Nephron progenitor cell (in vitro differentiated cells): Measurements from ENCODE around the gene ZNF550.

Source experiments
- DNase-seq: peaks from one replicate; pipeline ENCODE4 v3.0.0; 2021
- H3K27ac Mint-ChIP-seq: 2 replicates; pipeline ENCODE4 v1.8.0; 2021; ENCODE audit warnings: mild to moderate bottlenecking, moderate library complexity, mixed read lengths
- H3K27me3 Mint-ChIP-seq: 2 replicates; pipeline ENCODE4 v1.8.0; 2021; ENCODE audit warnings: mild to moderate bottlenecking, low read depth, mixed read lengths; ENCODE audit not compliant: poor library complexity
- H3K36me3 Mint-ChIP-seq: 2 replicates; pipeline ENCODE4 v1.8.0; 2021; ENCODE audit warnings: low read depth, mixed read lengths
- H3K4me1 Mint-ChIP-seq: 2 replicates; pipeline ENCODE4 v1.8.0; 2021; ENCODE audit warnings: mixed read lengths
- H3K4me3 Mint-ChIP-seq: 2 replicates; pipeline ENCODE4 v1.8.0; 2021; ENCODE audit warnings: mild to moderate bottlenecking, moderate library complexity, mixed read lengths
- H3K9me3 Mint-ChIP-seq: 2 replicates; pipeline ENCODE4 v1.8.0; 2021; ENCODE audit warnings: mild to moderate bottlenecking, moderate library complexity, mixed read lengths
- CTCF ChIP-seq: fragments of 200-600 bp; sonication (generic); IDR thresholded peaks from 2 replicates; pipeline ENCODE4 v1.5.0; 2021; ENCODE audit warnings: antibody characterized with exemption

ZNF550 gene

GRCh38 chr19:57570707-57571106 is 11.0 kb upstream of the ZNF550 start:
- TF ChIP-seq CTCF, result no peak
- Mint-ChIP-seq H3K27ac (no peak overlapping the region), H3K4me1 (no peaks in the 10 kb centered on the region), H3K36me3 (peaks cover 69% of the 10 kb centered on the region), H3K4me3 (no peak overlapping the region), H3K27me3 (peaks cover 5% of the 10 kb centered on the region), H3K9me3 (peaks cover 100% of the 10 kb centered on the region)
- no peak for DNase-seq

DNA sequence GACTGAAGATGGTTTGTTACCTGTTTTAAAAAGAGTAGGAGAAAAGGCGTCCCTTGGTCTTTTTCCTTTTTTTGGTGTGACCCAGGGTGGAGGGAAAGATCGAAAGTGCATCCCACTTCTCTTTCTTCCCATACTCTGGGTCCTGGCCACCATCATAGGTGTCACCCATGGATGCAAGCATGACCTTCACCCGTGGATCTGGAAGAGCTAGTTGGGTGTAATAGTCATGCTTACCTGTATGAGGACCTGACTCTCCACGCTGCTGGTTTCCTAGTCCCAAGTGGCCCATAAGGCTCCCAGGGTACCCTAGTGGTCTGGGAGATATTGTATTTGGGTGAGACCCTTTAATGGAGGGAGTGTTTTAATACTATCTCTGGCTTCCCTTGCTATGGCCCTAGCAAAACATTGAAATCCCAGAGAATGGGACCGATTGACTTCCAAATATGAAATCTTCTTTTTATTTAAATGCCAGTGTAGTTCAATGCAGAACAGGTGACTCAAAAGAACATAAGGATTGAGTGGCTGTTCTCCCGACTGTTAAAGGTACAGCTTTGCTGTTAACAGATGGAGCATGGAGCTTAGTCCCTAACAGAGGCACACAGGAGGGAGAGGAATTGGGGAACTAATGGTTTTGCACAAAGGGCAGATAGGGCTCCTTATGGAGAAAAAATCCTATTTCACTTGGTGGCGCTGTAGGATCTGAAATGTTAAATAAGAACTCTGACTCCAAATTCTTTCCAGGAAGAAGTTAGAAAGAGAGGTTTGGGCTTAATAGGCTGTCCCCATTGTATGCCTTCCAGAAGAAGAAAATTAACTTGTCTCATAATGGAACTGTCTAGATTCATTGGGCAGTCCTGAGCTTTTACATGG is 7.0 kb upstream of the ZNF550 start:
- Mint-ChIP-seq H3K27ac (no peak overlapping the region), H3K4me3 (no peak overlapping the region), H3K9me3 (peaks cover 99% of the 10 kb centered on the region), H3K36me3 (peaks cover 32% of the 10 kb centered on the region), H3K4me1 (no peaks in the 10 kb centered on the region), H3K27me3 (peaks cover 7% of the 10 kb centered on the region)
- no peak for TF ChIP-seq CTCF
- no peak for DNase-seq

DNA sequence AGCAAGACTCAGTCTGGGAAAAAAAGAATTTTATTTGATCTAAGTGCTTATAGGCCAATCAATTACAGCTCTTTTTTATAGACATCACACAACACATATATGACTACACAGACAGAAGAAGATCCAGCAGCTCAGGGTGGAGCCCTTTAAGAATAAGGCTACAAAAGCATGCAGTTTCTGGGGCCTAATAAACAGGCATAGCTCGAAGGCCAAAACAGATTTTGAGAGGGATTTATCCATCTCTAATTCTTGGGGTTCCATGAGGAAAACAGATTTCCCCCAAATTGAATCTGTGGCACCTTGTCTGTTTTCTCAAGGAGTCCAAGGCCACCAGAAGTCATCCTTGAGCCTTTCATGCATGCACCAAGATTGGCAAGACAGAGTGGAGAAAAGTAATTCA is 3.9 kb upstream of the ZNF550 start:
- Mint-ChIP-seq H3K9me3 (peaks cover 95% of the 10 kb centered on the region), H3K27me3 (peaks cover 5% of the 10 kb centered on the region), H3K4me1 (peaks cover 6% of the 10 kb centered on the region), H3K36me3 (peaks cover 19% of the 10 kb centered on the region), H3K4me3 (no peak overlapping the region), H3K27ac (no peak overlapping the region)
- DNase-seq, result no peak
- no peak for TF ChIP-seq CTCF

GRCh38 chr19:57560049-57560491 is 407 bp upstream of the ZNF550 start:
- peaks cover 90% of the 10 kb centered on the region for H3K9me3 Mint-ChIP-seq
- DNase-seq, result no peak

DNA sequence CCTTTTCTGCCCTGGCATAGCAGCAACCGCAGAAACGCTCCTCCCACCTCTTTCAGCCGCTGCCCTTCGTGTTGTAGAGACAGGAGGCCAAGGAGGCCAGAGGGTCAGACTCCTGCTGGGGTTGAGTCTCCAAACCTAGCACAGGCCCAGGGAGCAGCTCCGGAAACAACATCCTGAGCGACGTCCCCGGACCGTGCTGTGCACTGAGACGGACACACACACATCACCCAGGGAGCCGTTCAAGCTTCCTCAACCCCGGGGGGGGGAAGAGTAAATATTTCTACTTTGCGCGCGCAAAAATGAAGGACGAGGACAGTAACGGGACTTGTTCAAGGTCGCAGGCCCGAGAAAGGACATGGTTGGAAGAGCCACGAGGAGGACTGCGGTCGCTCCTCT is 657 bp downstream of the ZNF550 start:
- peak overlapping the region; percentile 89 for H3K27ac Mint-ChIP-seq
- no peak for TF ChIP-seq CTCF
- H3K4me1 Mint-ChIP-seq, result peaks cover 17% of the 10 kb centered on the region
- peaks cover 58% of the 10 kb centered on the region for H3K36me3 Mint-ChIP-seq
- H3K4me3 Mint-ChIP-seq, result peak overlapping the region; percentile 99
- peaks cover 5% of the 10 kb centered on the region for H3K27me3 Mint-ChIP-seq
- peaks cover 90% of the 10 kb centered on the region for H3K9me3 Mint-ChIP-seq
- peak; percentile 23 for DNase-seq

More at GRCh38 chr19:57560049-57560491, 407 bp upstream of the ZNF550 start:
- Mint-ChIP-seq H3K27me3 (peaks cover 5% of the 10 kb centered on the region), H3K36me3 (peaks cover 50% of the 10 kb centered on the region), H3K4me1 (peaks cover 17% of the 10 kb centered on the region), H3K4me3 (peak overlapping the region; percentile 99), H3K27ac (peak overlapping the region; percentile 85)
- TF ChIP-seq CTCF, result no peak

- Mint-ChIP-seq H3K9me3 (peaks cover 90% of the 10 kb centered on the region), H3K4me1 (peaks cover 17% of the 10 kb centered on the region), H3K27ac (no peak overlapping the region), H3K36me3 (peaks cover 63% of the 10 kb centered on the region), H3K4me3 (peak overlapping the region; percentile 99), H3K27me3 (peaks cover 5% of the 10 kb centered on the region)
- DNase-seq, result no peak
- TF ChIP-seq CTCF, result no peak
These were observed 1.1 kb downstream of the ZNF550 start for GRCh38 chr19:57558525-57558924.
